ENCODE data around the gene HAND1.

Gene HAND1

GRCh38 chr5:154465169-154465568 lies 12.9 kb downstream of the HAND1 start:
- no peak for DNase-seq (ENCODE audit: low spot score)
- in situ Hi-C loops (cut with MboI; ENCODE audit: low pct_unique_long_range_greater_than_20kb, low sequenced_read_pairs, unreplicated experiment): loop anchor here (10.0 kb wide), 1 partner anchor 140 kb away; no protein-coding TSS in a partner anchor
- no peak for TF ChIP-seq CTCF (IDR thresholded peaks at IDR 0.05; ENCODE audit: extremely low read depth, insufficient read depth, missing control alignments)

- no peak for DNase-seq (ENCODE audit: low spot score)
- in situ Hi-C loops (cut with MboI; ENCODE audit: low pct_unique_long_range_greater_than_20kb, low sequenced_read_pairs, unreplicated experiment): loop anchor here (10.0 kb wide), 1 partner anchor 140 kb away; no protein-coding TSS in a partner anchor
- no peak for TF ChIP-seq CTCF (IDR thresholded peaks at IDR 0.05; ENCODE audit: extremely low read depth, insufficient read depth, missing control alignments)
Measured at GRCh38 chr5:154464438-154464837, 13.6 kb downstream of the HAND1 start.

- DNase-seq (ENCODE audit: low spot score): no peak
- in situ Hi-C loops (cut with MboI; ENCODE audit: low pct_unique_long_range_greater_than_20kb, low sequenced_read_pairs, unreplicated experiment): loop anchor here (10.0 kb wide), 1 partner anchor 143 kb away; no protein-coding TSS in a partner anchor
- TF ChIP-seq CTCF (IDR thresholded peaks at IDR 0.05; ENCODE audit: extremely low read depth, insufficient read depth, missing control alignments): no peak
Measured at GRCh38 chr5:154461531-154461930, 16.5 kb downstream of the HAND1 start.

- no peak for DNase-seq (ENCODE audit: low spot score)
- in situ Hi-C loops (cut with MboI; ENCODE audit: low pct_unique_long_range_greater_than_20kb, low sequenced_read_pairs, unreplicated experiment): loop anchor here (10.0 kb wide), 1 partner anchor 145 kb away; no protein-coding TSS in a partner anchor
- TF ChIP-seq CTCF (IDR thresholded peaks at IDR 0.05; ENCODE audit: extremely low read depth, insufficient read depth, missing control alignments): no peak
Measured at GRCh38 chr5:154460172-154460571, 17.9 kb downstream of the HAND1 start.

GRCh38 chr5:154459015-154459414 lies 19.0 kb downstream of the HAND1 start:
- in situ Hi-C loops (cut with MboI; ENCODE audit: low pct_unique_long_range_greater_than_20kb, low sequenced_read_pairs, unreplicated experiment): no loop called here
- no peak for DNase-seq (ENCODE audit: low spot score)

GRCh38 chr5:154456540-154456939 lies 21.5 kb downstream of the HAND1 start:
- no peak for TF ChIP-seq CTCF (IDR thresholded peaks at IDR 0.05; ENCODE audit: extremely low read depth, insufficient read depth, missing control alignments)
- in situ Hi-C loops (cut with MboI; ENCODE audit: low pct_unique_long_range_greater_than_20kb, low sequenced_read_pairs, unreplicated experiment): no loop called here
- no peak for DNase-seq (ENCODE audit: low spot score)

More at GRCh38 chr5:154459015-154459414, 19.0 kb downstream of the HAND1 start:
- TF ChIP-seq CTCF (IDR thresholded peaks at IDR 0.05; ENCODE audit: extremely low read depth, insufficient read depth, missing control alignments): no peak

Measured in GM13977 (cell line).